Pancreas (tissue), 10 donors: ENCODE results near the gene FGF2. TPM values are rescaled to one million over a fixed set of nuclear protein-coding genes. Genes with fewer than 3 reads are reported as not detected.

Experiments used
- ATAC-seq, 4 donors: fragments of 200-7000 bp; cut with Tn5 transposase; one replicate each; pipeline versions ENCODE4 v1.8.0 to v1.9.1; 2020; ENCODE audit warnings: mild to moderate bottlenecking in 4 of 4, moderate library complexity in 4 of 4
- DNase-seq, 6 donors: peaks; one replicate each; pipeline ENCODE4 v3.0.0-alpha.2; 2020
- FAIRE-seq: peaks from 2 replicates; lab custom pipeline; 2012; peaks lifted over from hg19 to GRCh38; lab: Jason Lieb, UNC
- H3K27ac ChIP-seq, 4 donors: fragments of 200-600 bp; sonication (generic); 1 replicate in 3 of 4; 2 replicates in 1 of 4; pipeline versions ENCODE4 v1.5.0 to v1.8.0; 2020
- H3K27me3 ChIP-seq, 4 donors: fragments of 200-600 bp; one replicate each; pipeline ENCODE4 v1.8.0; 2021
- H3K36me3 ChIP-seq, 3 donors: fragments of 200-600 bp; sonication (generic) in 1 of 3; one replicate each; pipeline versions ENCODE4 v1.5.0 to v1.8.0; 2020 to 2021
- H3K4me1 ChIP-seq, 3 donors: fragments of 200-600 bp; one replicate each; pipeline ENCODE4 v1.8.0; 2021
- H3K4me3 ChIP-seq, 4 donors: fragments of 200-600 bp; sonication (generic) in 2 of 4; one replicate each; pipeline versions ENCODE4 v1.5.0 to v1.8.0; 2020 to 2021
- H3K9me3 ChIP-seq, 4 donors: fragments of 200-600 bp; one replicate each; pipeline ENCODE4 v1.8.0; 2021
- CTCF ChIP-seq, 4 donors: fragments of 200-600 bp; sonication (generic) in 3 of 4; IDR thresholded peaks; one replicate each; pipeline versions ENCODE4 v1.5.0 to v1.8.0; 2021; ENCODE audit warnings: antibody characterized with exemption in 4 of 4
- WGBS, 2 donors: extraction: QIAGEN DNeasy Blood & Tissue Kit; methylation state at CpG; one replicate each; pipeline ENCODE4 v1.1.7; 2013; 5-methylcytosine and 5-hydroxymethylcytosine counted together
- intact Hi-C, 3 donors: fragments of 100-400 bp; cut with DNase I; formaldehyde crosslinking; loops; one replicate each; pipeline versions ENCODE4 v1.11.1 to v1.14.2; 2022
- polyA plus RNA-seq, 2 donors: library from polyadenylated mRNA; stranded (reverse); fragments of 200-250 nt; gene quantifications; one replicate each; pipeline ENCODE4 v1.2.3, GENCODE V29; 2013
- total RNA-seq, 6 donors: library from RNA; stranded (reverse); fragmentation: NEBNext Ultra II Directional in 4 of 6; extraction: Animal tissue kit (Norgen Biotek cat#: 25700) in 4 of 6; gene quantifications; one replicate each; pipeline versions ENCODE4 v1.2.1 to v1.2.4, GENCODE V29; 2021 to 2023
- donor health status: healthy with polysubstance abuse.
- donor health status: DM: no; HTN: no; CAD: no; lungs with moderate emphysema.
- donor health status: DM: no; HTN: no; CAD: no.
- donor health status: control.
- donor health status: control.
- donor health status: Bipolar disorder and iron deficiency.
- donor health status: DM: yes; HTN: yes; CAD: no.
- donor health status: DM: no; HTN: no; CAD: no.
- donor health status: DM: no; HTN: no; CAD: no.
- donor health status: DM: yes; HTN: yes; CAD: no.

FGF2 gene
- total and polyA plus RNA-seq, 8 donors: 0.41 to 1.6 (median 0.71) TPM

- Histone ChIP-seq H3K4me3 (peak overlapping the region; percentile 28 to 61 (median 42)), H3K36me3 (no peaks in the 10 kb centered on the region), H3K4me1 (no peaks in the 10 kb centered on the region), H3K9me3 (no peaks in the 10 kb centered on the region), H3K27ac (no peak overlapping the region), H3K27me3 (peaks cover 0 to 7% (median 0%) of the 10 kb centered on the region in 4 donors)
- peak in 2 of 6 donors; percentile 10 to 23 for DNase-seq
- intact Hi-C loops: no loop called here
- no peak for TF ChIP-seq CTCF (IDR thresholded peaks at IDR 0.05)
- WGBS, 2 donors: 22 to 23% methylated on average over 10 of the region's 10 CpGs
- FAIRE-seq: no peak
- ATAC-seq: peak; percentile 68 to 74 (median 74)
Measured at GRCh38 chr4:122827879-122828601, 1.4 kb downstream of the FGF2 start.

GRCh38 chr4:122830426-122831095, 3.9 kb downstream of the FGF2 start:
- H3K4me3 ChIP-seq: no peak overlapping the region
- H3K36me3 ChIP-seq: no peaks in the 10 kb centered on the region
- intact Hi-C loops: no loop called here
- WGBS, 2 donors: 68 to 69% methylated on average over 5 of the region's 5 CpGs
- FAIRE-seq: no peak
- H3K9me3 ChIP-seq: no peaks in the 10 kb centered on the region
- ATAC-seq: no peak
- H3K27ac ChIP-seq: no peak overlapping the region
- no peak for DNase-seq
- H3K27me3 ChIP-seq: peaks cover 0 to 7% (median 0%) of the 10 kb centered on the region in 4 donors
- H3K4me1 ChIP-seq: no peaks in the 10 kb centered on the region
- TF ChIP-seq CTCF (IDR thresholded peaks at IDR 0.05): no peak

GRCh38 chr4:122831515-122832196, 5.0 kb downstream of the FGF2 start:
- 53 to 61% methylated on average over 6 of the region's 6 CpGs for WGBS, 2 donors
- FAIRE-seq (no peak), ATAC-seq (no peak), DNase-seq (no peak)
- Histone ChIP-seq H3K27ac (no peak overlapping the region), H3K4me1 (no peaks in the 10 kb centered on the region), H3K4me3 (no peak overlapping the region), H3K27me3 (peaks cover 0 to 7% (median 0%) of the 10 kb centered on the region in 4 donors), H3K9me3 (no peaks in the 10 kb centered on the region), H3K36me3 (no peaks in the 10 kb centered on the region)
- intact Hi-C loops: no loop called here
- no peak for TF ChIP-seq CTCF (IDR thresholded peaks at IDR 0.05)

GRCh38 chr4:122832732-122833131, 6.1 kb downstream of the FGF2 start:
- Histone ChIP-seq H3K4me3 (no peak overlapping the region), H3K27ac (no peak overlapping the region), H3K36me3 (no peaks in the 10 kb centered on the region), H3K27me3 (peaks cover 0 to 7% (median 0%) of the 10 kb centered on the region in 4 donors), H3K4me1 (no peaks in the 10 kb centered on the region), H3K9me3 (no peaks in the 10 kb centered on the region)
- no peak for FAIRE-seq
- no peak for TF ChIP-seq CTCF (IDR thresholded peaks at IDR 0.05)
- WGBS, 2 donors: 96 to 100% methylated on average over 1 of the region's 1 CpG
- intact Hi-C loops: no loop called here
- no peak for ATAC-seq
- no peak for DNase-seq
